Glomerular endothelial cell (primary cell): ENCODE results near the gene FKBP14. TPM values are rescaled to one million over a fixed set of nuclear protein-coding genes. Genes with fewer than 3 reads are reported as not detected.
"Not testable (repeated sequence)": the region's sequence is repeated elsewhere in the genome, so short reads cannot be mapped to it uniquely, and the experiment has no call there.

Source experiments
- DNase-seq: peaks from one replicate; pipeline ENCODE4 v3.0.0-alpha.2; 2011; ENCODE audit warnings: low read depth, low spot score; ENCODE audit errors: extremely low read depth
- total RNA-seq: library from RNA; depleted of rRNA; stranded (reverse); fragments of >200 nt; gene quantifications from 2 replicates; pipeline ENCODE4 v1.2.3, GENCODE V29; 2015

The FKBP14 gene
- total RNA-seq, 1 donor from 2014 or later, result 22.1 TPM

DNA sequence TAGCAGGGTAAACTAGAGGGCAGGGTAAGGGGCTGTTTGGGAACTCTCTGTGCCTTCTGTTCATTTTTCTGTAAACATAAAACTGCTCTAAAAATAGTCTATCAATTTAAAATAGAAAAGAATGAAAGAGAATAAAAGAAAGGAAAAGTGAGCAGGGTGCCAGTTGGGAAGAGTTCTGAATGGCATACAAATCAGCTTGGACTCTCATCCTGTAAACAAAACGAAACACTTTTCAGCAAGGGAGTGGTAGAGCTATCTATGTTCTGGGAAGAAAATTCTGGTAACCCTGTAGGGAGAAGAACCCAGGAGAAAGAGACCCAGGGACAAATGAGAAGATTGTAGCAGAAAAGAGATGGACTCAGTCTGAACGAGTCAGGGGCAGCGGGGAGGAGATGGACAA is 61.5 kb downstream of the FKBP14 start:
- no peak for DNase-seq

DNA sequence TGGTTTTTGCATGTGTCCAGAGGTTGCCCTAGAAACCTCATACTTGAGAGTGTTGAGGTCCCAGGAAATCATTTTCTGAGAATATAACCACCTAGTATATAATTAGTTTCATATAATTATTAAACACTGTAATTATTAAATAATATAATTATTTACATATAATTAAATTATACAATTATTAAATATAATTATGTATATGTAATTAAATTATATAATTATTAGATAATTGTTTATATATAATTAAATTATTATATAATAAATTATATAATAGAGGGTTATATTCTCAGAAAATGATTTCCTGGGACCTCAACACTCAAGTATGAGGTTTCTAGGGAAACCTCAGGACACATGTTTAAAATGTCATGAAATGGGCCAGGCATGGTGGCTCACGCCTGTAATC is 64.5 kb downstream of the FKBP14 start:
- DNase-seq, result no peak

DNA sequence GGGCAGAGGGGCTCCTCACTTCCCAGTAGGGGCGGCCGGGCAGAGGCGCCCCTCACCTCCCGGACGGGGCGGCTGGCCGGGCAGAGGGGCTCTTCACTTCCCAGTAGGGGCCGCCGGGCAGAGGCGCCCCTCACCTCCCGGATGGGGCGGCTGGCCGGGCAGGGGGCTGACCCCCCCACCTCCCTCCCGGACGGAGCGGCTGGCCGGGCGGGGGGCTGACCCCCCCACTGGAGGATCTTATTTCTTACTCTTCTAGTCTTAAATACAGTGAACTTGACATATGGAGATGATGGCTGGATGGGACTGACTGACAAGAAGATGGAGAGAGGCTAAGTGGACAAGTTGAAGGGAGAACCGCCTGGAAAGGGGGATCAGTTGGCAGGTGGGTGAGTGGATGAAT is 64.9 kb downstream of the FKBP14 start:
- DNase-seq, result not testable (repeated sequence)

Other genes starting within 250 kb of the FKBP14 start
- gene WIPF3, start 220.2 kb downstream of the FKBP14 start, total RNA-seq, result not detected in 2 replicates
- 113 and 124 TPM in 2 replicates for gene SCRN1, start 36.9 kb downstream of the FKBP14 start, total RNA-seq
- 13.3 and 16.3 TPM in 2 replicates for gene PLEKHA8, start 1.7 kb upstream of the FKBP14 start, total RNA-seq
- 3.4 and 6.6 TPM in 2 replicates for gene MTURN, start 108.3 kb upstream of the FKBP14 start, total RNA-seq